HCT116 (cell line): ENCODE measurements around the gene ANO8. TPM values are rescaled to one million over a fixed set of nuclear protein-coding genes. Genes with fewer than 3 reads are reported as not detected.

Experiments used
- ATAC-seq: fragments of 200-7000 bp; cut with Tn5 transposase; 2 replicates; pipeline ENCODE4 v1.9.1; 2020; ENCODE audit warnings: mild to moderate bottlenecking, moderate library complexity
- BruUV-seq: library from RNA; stranded (reverse); fragments of 400-500 nt; replicated peaks from 2 replicates; lab custom pipeline; 2021; lab: Mats Ljungman, UMichigan
- CTCF ChIA-PET: fragments of 300-600 bp; sonication (Branson Sonifier 250); formaldehyde crosslinking; loops from one replicate; lab custom pipeline; 2021; ENCODE audit warnings: antibody characterized with exemption; lab: Charles Lee
- POLR2A ChIA-PET: fragments of 300-600, 350-600 bp; sonication (Branson Sonifier 250); formaldehyde crosslinking; loops from one replicate; lab custom pipeline; 2021; ENCODE audit warnings: antibody characterized with exemption; lab: Charles Lee
- RAD21 ChIA-PET, 2 experiments: fragments of 300-600 bp; sonication (Branson Sonifier 250); formaldehyde crosslinking; loops; one replicate each; lab custom pipeline; 2023; ENCODE audit warnings: low total read pairs in 2 of 2; ENCODE audit not compliant: uncharacterized antibody in 2 of 2, unreplicated experiment in 2 of 2, low non-redundant PET in 1 of 2; lab: Charles Lee
- DNase-seq: peaks from one replicate; pipeline ENCODE4 v3.0.0-alpha.2; 2010; ENCODE audit warnings: low read depth, low spot score
- H2AFZ ChIP-seq: fragments of 200-600 bp; shearing (Covaris generic), sonication (generic); 2 replicates; pipeline ENCODE4 v1.6.1; 2017; ENCODE audit warnings: low read depth, mixed run types, mixed read lengths, antibody characterized with exemption, low read length; ENCODE audit not compliant: poor library complexity, severe bottlenecking
- H3K27ac ChIP-seq: 2 replicates; pipeline ENCODE4 v1.5.1; 2012; ENCODE audit warnings: low read depth, low read length
- H3K27me3 ChIP-seq: fragments of 200-600 bp; sonication (generic); 2 replicates; pipeline ENCODE4 v1.6.1; 2016; ENCODE audit warnings: mixed run types, low read length, mixed read lengths; ENCODE audit not compliant: insufficient read depth
- H3K36me3 ChIP-seq, 2 experiments: fragments of 200-500 bp in 1 of 2; fragments of 200-600 bp in 1 of 2; sonication (Bioruptor generic) in 1 of 2; sonication (generic) in 1 of 2; 2 replicates each; pipeline versions ENCODE4 v1.5.1 to v1.6.1; 2014 to 2016; ENCODE audit warnings: low read length in 2 of 2, inconsistent platforms in 1 of 2, mixed read lengths in 1 of 2, mixed run types in 1 of 2; ENCODE audit not compliant: insufficient read depth in 2 of 2, control insufficient read depth in 1 of 2
- H3K4me1 ChIP-seq, 2 experiments: fragments of 200-600 bp in 1 of 2; sonication (generic) in 1 of 2; 2 replicates each; pipeline versions ENCODE4 v1.5.1 to v1.6.1; 2012 to 2017; ENCODE audit warnings: low read length in 2 of 2, inconsistent platforms in 1 of 2, mild to moderate bottlenecking in 1 of 2, mixed read lengths in 1 of 2, mixed run types in 1 of 2, moderate library complexity in 1 of 2; ENCODE audit not compliant: insufficient read depth in 2 of 2, control insufficient read depth in 1 of 2
- H3K4me2 ChIP-seq: fragments of 200-600 bp; sonication (generic); 2 replicates; pipeline ENCODE4 v1.6.1; 2017; ENCODE audit warnings: mixed run types, low read length, mixed read lengths
- H3K4me3 ChIP-seq, 2 experiments: fragments of 200-600 bp in 1 of 2; sonication (generic) in 1 of 2; replicated peaks in 1 of 2; 2 replicates each; pipeline ENCODE4 v1.5.1; 2011 to 2016; ENCODE audit warnings: low read length in 2 of 2, control low read depth in 1 of 2, low read depth in 1 of 2, mild to moderate bottlenecking in 1 of 2, mixed read lengths in 1 of 2, mixed run types in 1 of 2
- H3K79me2 ChIP-seq: fragments of 200-600 bp; sonication (generic); 2 replicates; pipeline ENCODE4 v1.6.1; 2017; ENCODE audit warnings: mild to moderate bottlenecking, mixed run types, low read length, moderate library complexity, mixed read lengths; ENCODE audit not compliant: insufficient read depth
- H3K9ac ChIP-seq: fragments of 200-600 bp; sonication (generic); 2 replicates; pipeline ENCODE4 v1.6.1; 2016; ENCODE audit warnings: low read length, mixed read lengths
- H3K9me2 ChIP-seq: fragments of 200-600 bp; sonication (generic), shearing (Covaris generic); 2 replicates; pipeline ENCODE4 v1.6.1; 2017; ENCODE audit warnings: mixed run types, mild to moderate bottlenecking, moderate library complexity; ENCODE audit not compliant: insufficient read depth
- H3K9me3 ChIP-seq, 2 experiments: fragments of 200-500 bp in 1 of 2; fragments of 200-600 bp in 1 of 2; sonication (Bioruptor generic) in 1 of 2; sonication (generic) in 1 of 2; 2 replicates each; pipeline ENCODE4 v1.6.1; 2014 to 2017; ENCODE audit warnings: low read length in 2 of 2, mixed read lengths in 2 of 2, inconsistent platforms in 1 of 2, low read depth in 1 of 2, mild to moderate bottlenecking in 1 of 2, mixed run types in 1 of 2, moderate library complexity in 1 of 2; ENCODE audit not compliant: control insufficient read depth in 1 of 2, insufficient read depth in 1 of 2
- H4K20me1 ChIP-seq: fragments of 200-600 bp; sonication (generic), shearing (Covaris generic); 2 replicates; pipeline ENCODE4 v1.6.1; 2017; ENCODE audit warnings: mixed run types, mild to moderate bottlenecking, moderate library complexity; ENCODE audit not compliant: insufficient read depth
- CBX3 ChIP-seq: IDR thresholded peaks from 2 replicates; pipeline ENCODE4 v1.6.1; 2012; ENCODE audit warnings: low read depth
- CEBPB ChIP-seq: IDR thresholded peaks from 2 replicates; pipeline ENCODE4 v1.6.1; 2012; ENCODE audit warnings: low read depth
- EZH2phosphoT487 ChIP-seq: fragments of 200-600 bp; IDR thresholded peaks from 2 replicates; pipeline ENCODE4 v1.6.1; 2018; ENCODE audit warnings: antibody characterized with exemption, borderline replicate concordance
- RAD21 ChIP-seq: IDR thresholded peaks from 2 replicates; pipeline ENCODE4 v1.6.1; 2012; ENCODE audit warnings: low read depth, mild to moderate bottlenecking
- SIN3A ChIP-seq: IDR thresholded peaks from 2 replicates; pipeline ENCODE4 v1.6.1; 2012; ENCODE audit warnings: low read depth
- ZNF274 ChIP-seq: fragments of 200-500 bp; sonication (Bioruptor generic); IDR thresholded peaks from 2 replicates; pipeline ENCODE4 v1.6.1; 2014; ENCODE audit warnings: mild to moderate bottlenecking, low read depth, low read length, inconsistent platforms
- intact Hi-C: fragments of 100-400 bp; cut with micrococcal nuclease; formaldehyde crosslinking; loops from 2 replicates; pipeline ENCODE4 v1.10.0; 2022
- total RNA-seq: library from RNA; stranded (reverse); gene quantifications from one replicate; pipeline ENCODE4 v1.2.1, GENCODE V29; 2021; ENCODE audit not compliant: unreplicated experiment
- TF ChIP-seq, protein P1 (sequence below): IDR thresholded peaks from 2 replicates; pipeline ENCODE4 v1.6.1; 2011; ENCODE audit warnings: mild to moderate bottlenecking, low read length, moderate library complexity; ENCODE audit not compliant: insufficient replicate concordance; ENCODE audit errors: extremely low read depth
- TF ChIP-seq, protein P2 (sequence below): IDR thresholded peaks from 2 replicates; pipeline ENCODE4 v1.6.1; 2012; ENCODE audit warnings: low read depth

Gene ANO8
- total RNA-seq, 1 experiment from 2014 or later, result 22.9 TPM

- TF ChIP-seq, protein P1, sequence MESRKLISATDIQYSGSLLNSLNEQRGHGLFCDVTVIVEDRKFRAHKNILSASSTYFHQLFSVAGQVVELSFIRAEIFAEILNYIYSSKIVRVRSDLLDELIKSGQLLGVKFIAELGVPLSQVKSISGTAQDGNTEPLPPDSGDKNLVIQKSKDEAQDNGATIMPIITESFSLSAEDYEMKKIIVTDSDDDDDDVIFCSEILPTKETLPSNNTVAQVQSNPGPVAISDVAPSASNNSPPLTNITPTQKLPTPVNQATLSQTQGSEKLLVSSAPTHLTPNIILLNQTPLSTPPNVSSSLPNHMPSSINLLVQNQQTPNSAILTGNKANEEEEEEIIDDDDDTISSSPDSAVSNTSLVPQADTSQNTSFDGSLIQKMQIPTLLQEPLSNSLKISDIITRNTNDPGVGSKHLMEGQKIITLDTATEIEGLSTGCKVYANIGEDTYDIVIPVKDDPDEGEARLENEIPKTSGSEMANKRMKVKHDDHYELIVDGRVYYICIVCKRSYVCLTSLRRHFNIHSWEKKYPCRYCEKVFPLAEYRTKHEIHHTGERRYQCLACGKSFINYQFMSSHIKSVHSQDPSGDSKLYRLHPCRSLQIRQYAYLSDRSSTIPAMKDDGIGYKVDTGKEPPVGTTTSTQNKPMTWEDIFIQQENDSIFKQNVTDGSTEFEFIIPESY, result no peak
These were observed 47.9 kb downstream of the ANO8 start (continued) for GRCh38 chr19:17286752-17287151.

DNA sequence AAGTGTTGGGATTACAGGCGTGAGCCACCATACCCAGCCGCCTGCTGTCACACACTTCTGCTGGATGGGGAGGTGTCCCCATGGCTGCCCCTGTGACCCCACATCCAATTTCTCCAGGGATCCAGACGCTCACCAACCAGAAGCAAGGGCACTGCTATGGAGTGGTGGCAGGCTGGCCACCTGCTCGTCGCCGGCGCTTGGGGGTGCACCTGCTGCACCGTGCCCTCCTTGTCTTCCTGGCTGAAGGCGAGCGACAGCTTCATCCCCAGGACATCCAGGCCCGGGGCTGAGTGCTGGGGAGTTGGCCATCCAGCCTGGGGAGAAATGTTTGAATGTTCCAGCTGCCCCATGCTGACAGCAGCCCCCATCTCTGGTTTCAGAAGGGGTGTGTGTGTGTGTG is 48.4 kb downstream of the ANO8 start:
- intact Hi-C loops, result no loop called here
- BruUV-seq, result no TSS peak
- Histone ChIP-seq H3K4me2 (no peak overlapping the region), H2AFZ (no peak overlapping the region), H3K9ac (no peak overlapping the region), H3K79me2 (peaks cover 12% of the 10 kb centered on the region; the same call in 1 of the 2 replicates), H3K4me1 (peaks cover 0 to 40% of the 10 kb centered on the region in 2 experiments; a peak in 2 of 4 replicates), H3K9me2 (no peaks in the 10 kb centered on the region), H3K36me3 (peaks cover 0 to 6% of the 10 kb centered on the region in 2 experiments; a peak in 1 of 4 replicates), H3K9me3 (no peaks in the 10 kb centered on the region), H4K20me1 (no peaks in the 10 kb centered on the region), H3K27ac (no peak overlapping the region), H3K4me3 (no peak overlapping the region), H3K27me3 (no peaks in the 10 kb centered on the region)
- TF ChIP-seq RAD21, result no peak
- TF ChIP-seq, protein P2, sequence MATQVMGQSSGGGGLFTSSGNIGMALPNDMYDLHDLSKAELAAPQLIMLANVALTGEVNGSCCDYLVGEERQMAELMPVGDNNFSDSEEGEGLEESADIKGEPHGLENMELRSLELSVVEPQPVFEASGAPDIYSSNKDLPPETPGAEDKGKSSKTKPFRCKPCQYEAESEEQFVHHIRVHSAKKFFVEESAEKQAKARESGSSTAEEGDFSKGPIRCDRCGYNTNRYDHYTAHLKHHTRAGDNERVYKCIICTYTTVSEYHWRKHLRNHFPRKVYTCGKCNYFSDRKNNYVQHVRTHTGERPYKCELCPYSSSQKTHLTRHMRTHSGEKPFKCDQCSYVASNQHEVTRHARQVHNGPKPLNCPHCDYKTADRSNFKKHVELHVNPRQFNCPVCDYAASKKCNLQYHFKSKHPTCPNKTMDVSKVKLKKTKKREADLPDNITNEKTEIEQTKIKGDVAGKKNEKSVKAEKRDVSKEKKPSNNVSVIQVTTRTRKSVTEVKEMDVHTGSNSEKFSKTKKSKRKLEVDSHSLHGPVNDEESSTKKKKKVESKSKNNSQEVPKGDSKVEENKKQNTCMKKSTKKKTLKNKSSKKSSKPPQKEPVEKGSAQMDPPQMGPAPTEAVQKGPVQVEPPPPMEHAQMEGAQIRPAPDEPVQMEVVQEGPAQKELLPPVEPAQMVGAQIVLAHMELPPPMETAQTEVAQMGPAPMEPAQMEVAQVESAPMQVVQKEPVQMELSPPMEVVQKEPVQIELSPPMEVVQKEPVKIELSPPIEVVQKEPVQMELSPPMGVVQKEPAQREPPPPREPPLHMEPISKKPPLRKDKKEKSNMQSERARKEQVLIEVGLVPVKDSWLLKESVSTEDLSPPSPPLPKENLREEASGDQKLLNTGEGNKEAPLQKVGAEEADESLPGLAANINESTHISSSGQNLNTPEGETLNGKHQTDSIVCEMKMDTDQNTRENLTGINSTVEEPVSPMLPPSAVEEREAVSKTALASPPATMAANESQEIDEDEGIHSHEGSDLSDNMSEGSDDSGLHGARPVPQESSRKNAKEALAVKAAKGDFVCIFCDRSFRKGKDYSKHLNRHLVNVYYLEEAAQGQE, result no peak
- no peak for TF ChIP-seq CEBPB
- TF ChIP-seq EZH2phosphoT487, result no peak
- no peak for TF ChIP-seq ZNF274
- TF ChIP-seq SIN3A, result no peak
- TF ChIP-seq CBX3, result no peak
- ChIA-PET RAD21 (no interaction called here), CTCF (interaction anchor here (0.6 kb wide), 1 partner anchor 218 kb away, joined by 3 read pairs; no protein-coding TSS in a partner anchor), POLR2A (no interaction called here)
- no peak for DNase-seq
- no peak for ATAC-seq
